RWPE1 (cell line): Measurements from ENCODE around the gene STK39.

Experiments
- CTCF ChIA-PET: fragments of 350-600 bp; sonication (Branson Sonifier 250); formaldehyde crosslinking; extraction: SDS; loops from one replicate; lab custom pipeline; 2021; lab: Yijun Ruan, JAX
- POLR2A ChIA-PET: fragments of 400-600 bp; formaldehyde crosslinking; extraction: SDS; loops from one replicate; lab custom pipeline; 2020; ENCODE audit warnings: antibody characterized with exemption; ENCODE audit not compliant: low non-redundant PET; lab: Yijun Ruan, JAX
- DNase-seq: peaks from one replicate; pipeline ENCODE4 v3.0.0; 2012; ENCODE audit warnings: low spot score
- H3K27ac ChIP-seq: fragments of 450-650 bp; 2 replicates; pipeline ENCODE4 v1.5.1; 2017
- CTCF ChIP-seq: fragments of 450-650 bp; conservative IDR thresholded peaks from 2 replicates; pipeline ENCODE4 v1.5.1; 2017; ENCODE audit warnings: low read depth, mild to moderate bottlenecking

Gene STK39

DNA sequence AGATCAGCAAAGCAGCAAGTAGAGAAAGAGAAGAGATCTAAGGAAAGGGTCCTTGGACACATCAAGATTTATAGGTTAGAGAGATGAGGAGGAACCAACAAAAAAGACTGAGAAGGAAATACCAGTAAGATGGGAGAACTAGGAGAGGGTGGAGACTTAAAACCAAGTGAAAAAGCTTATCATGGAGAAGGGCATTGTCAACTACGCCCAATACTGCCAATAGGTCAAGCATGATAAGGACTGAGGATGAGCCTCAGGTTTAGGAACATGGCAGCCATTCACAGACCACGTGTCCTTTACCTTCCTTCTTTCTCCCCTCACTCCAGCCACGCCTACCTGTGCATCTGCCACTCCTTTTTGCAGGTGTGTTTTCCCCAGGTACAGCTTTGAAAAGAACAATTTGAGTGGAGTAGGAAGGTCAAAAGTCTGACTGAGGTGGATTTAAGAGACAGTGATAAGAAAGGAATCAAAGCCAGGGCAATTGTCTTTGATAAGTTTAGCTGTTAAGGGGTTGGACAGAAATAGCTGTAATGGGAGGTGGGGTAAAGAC lies 238.7 kb downstream of the STK39 start:
- POLR2A ChIA-PET, result no interaction called here
- DNase-seq, result no peak
- no peak for TF ChIP-seq CTCF
- H3K27ac ChIP-seq, result no peak overlapping the region
- CTCF ChIA-PET, result interaction anchor here (0.5 kb wide), 1 partner anchor 1668 kb away, joined by 3 read pairs; no protein-coding TSS in a partner anchor

- TF ChIP-seq CTCF, result no peak
- H3K27ac ChIP-seq, result no peak overlapping the region
- CTCF ChIA-PET, result no interaction called here
- POLR2A ChIA-PET, result no interaction called here
- DNase-seq, result no peak
Observed at GRCh38 chr2:168006498-168006897, 240.9 kb downstream of the STK39 start.

DNA sequence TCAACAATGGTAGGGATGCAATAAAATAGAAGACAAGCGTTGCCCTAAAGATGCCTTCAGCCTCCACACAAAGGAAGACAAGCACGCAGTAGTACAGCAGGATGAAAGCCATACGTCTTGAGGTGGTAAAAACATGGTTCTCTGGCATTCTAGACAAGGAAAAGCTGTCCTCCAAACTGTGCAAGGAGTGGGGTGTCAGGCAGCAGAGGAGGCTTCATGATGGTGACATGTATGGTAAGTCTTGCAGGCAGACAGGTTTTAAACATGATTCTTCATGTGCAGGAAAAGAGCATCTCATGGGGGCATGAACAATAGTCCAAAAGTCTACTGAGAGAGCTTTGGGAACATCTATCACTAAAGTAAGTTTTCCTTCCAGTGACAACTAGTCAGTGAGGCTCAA lies 241.8 kb downstream of the STK39 start:
- TF ChIP-seq CTCF, result no peak
- DNase-seq, result no peak
- no peak overlapping the region for H3K27ac ChIP-seq
- ChIA-PET CTCF (no interaction called here), POLR2A (no interaction called here)

DNA sequence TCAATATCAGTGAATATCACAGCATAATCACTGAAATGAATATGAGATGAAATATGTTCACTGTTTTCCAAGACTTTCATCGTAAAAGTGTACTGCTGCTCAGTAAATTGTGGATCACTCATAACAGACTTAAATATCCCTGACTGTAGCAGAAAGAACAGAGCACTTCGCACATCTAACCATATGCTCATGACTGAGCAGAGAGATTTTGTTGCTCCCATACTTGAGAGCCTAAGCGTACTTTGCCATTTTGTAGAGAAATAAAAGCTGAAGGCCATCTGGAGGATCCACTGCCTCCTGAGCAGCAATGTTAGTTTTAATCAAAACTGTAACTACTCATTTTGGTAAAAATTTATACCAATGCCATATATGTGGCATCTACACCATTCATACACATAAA lies 243.5 kb downstream of the STK39 start:
- DNase-seq, result no peak
- CTCF ChIA-PET, result interaction anchor here (1.7 kb wide), 1 partner anchor 116 kb away, joined by 5 read pairs; no protein-coding TSS in a partner anchor
- no peak overlapping the region for H3K27ac ChIP-seq
- no peak for TF ChIP-seq CTCF
- POLR2A ChIA-PET, result no interaction called here

GRCh38 chr2:168002021-168002553 lies 245.3 kb downstream of the STK39 start:
- ChIA-PET POLR2A (no interaction called here), CTCF (no interaction called here)
- DNase-seq, result peak; percentile 14
- H3K27ac ChIP-seq, result no peak overlapping the region
- no peak for TF ChIP-seq CTCF

GRCh38 chr2:167992278-167992677 lies 255.1 kb downstream of the STK39 start:
- CTCF ChIA-PET, result interaction anchor here (0.6 kb wide), 1 partner anchor 450 kb away, joined by 4 read pairs; no protein-coding TSS in a partner anchor
- no peak for DNase-seq
- POLR2A ChIA-PET, result no interaction called here
- TF ChIP-seq CTCF, result no peak
- no peak overlapping the region for H3K27ac ChIP-seq
